ENCODE data around the gene FGD6.
"Not testable (repeated sequence)": the region's sequence is repeated elsewhere in the genome, so short reads cannot be mapped to it uniquely, and the experiment has no call there.

FGD6 gene

DNA sequence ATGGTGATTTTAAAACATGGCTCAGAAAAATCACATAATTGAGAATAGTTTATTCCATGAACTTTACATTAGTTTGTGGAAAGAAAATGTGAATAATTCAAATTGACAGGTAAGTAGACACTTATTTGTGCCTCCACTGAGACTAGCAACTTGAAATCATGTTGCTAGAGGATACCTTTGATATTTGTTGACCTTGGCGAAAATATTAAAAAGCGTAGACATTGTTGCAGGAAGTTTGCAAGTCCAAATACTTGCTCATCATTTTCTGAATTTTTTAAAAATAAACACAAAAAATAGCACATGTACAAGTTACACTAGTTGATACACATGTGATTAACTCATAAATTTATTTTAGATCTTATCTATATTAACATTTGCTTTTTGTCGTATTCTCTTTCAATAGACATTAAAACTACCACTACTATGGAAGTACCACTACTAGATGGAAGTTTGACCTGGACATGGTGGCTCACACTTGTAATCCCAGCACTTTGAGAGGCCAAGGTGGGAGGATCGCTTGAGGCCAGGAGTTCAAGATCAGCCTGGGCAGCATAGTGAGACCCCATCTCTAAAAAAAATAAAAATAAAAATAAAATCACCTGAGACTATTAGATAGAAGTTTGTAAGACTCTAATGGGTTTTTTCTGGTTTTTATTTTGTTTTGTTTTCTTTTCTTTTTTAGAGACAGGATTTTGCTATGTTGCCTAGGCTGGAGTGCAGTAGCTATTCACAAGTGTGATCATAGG lies 24.7 kb upstream of the FGD6 start:
- Mint-ChIP-seq H3K27me3 (ENCODE audit: low read depth) (no peaks in the 10 kb centered on the region), H3K4me3 (no peak overlapping the region), H3K36me3 (ENCODE audit: low read depth) (no peaks in the 10 kb centered on the region), H3K9me3 (no peaks in the 10 kb centered on the region), H3K4me1 (ENCODE audit: low read depth) (peaks cover 25% of the 10 kb centered on the region), H3K27ac (no peak overlapping the region)

- H3K4me3 Mint-ChIP-seq; H3K36me3 Mint-ChIP-seq (ENCODE audit: low read depth); H3K27ac Mint-ChIP-seq; H3K9me3 Mint-ChIP-seq; H3K27me3 Mint-ChIP-seq (ENCODE audit: low read depth): not testable (repeated sequence)
- H3K4me1 Mint-ChIP-seq (ENCODE audit: low read depth) = peaks cover 17% of the 10 kb centered on the region
Observed at GRCh38 chr12:95241138-95241537, 23.9 kb upstream of the FGD6 start.

DNA sequence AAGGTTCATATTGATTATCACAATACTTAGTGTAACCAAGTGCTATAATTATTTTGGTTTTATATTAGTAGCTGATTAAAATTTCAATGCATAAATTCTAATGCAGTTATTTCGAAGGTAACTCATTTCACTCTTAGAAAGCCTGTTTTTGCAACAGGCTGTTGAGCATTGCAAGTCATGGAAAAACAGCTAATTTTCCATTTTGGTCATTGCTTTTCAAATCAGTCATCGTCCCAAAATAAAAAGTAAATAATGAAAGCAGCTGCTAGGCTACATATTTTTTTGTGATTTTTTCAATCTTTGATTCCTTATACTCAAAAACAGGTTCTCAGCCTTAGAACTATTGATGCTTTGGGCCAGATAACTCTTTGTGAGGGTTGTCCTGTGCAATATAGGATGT lies 23.3 kb upstream of the FGD6 start:
- Mint-ChIP-seq H3K27ac (no peak overlapping the region), H3K4me1 (ENCODE audit: low read depth) (peaks cover 11% of the 10 kb centered on the region), H3K9me3 (no peaks in the 10 kb centered on the region), H3K27me3 (ENCODE audit: low read depth) (no peaks in the 10 kb centered on the region), H3K4me3 (no peak overlapping the region), H3K36me3 (ENCODE audit: low read depth) (peaks cover 6% of the 10 kb centered on the region)

DNA sequence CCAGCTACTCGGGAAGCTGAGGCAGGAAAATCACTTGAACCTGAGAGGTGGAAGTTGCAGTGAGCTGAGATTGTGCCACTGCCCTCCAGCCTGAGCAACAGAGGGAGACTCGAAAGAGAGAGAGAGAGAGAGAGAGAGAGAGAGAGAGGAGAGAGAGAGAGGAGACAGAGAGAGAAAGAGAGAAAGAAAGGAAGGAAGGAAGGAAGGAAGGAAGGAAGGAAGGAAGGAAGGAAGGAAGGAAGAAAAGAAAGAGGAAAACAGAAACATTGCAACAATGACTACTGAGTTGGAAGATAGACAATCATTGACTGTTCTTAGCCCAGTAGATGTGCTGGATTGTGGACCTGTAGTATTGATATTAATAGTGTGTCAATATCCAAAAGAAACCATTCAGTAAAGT lies 22.6 kb upstream of the FGD6 start:
- H3K9me3 Mint-ChIP-seq = not testable (repeated sequence)

GRCh38 chr12:95239216-95239615 lies 21.9 kb upstream of the FGD6 start:
- Mint-ChIP-seq H3K27ac (no peak overlapping the region), H3K4me1 (ENCODE audit: low read depth) (peaks cover 7% of the 10 kb centered on the region), H3K27me3 (ENCODE audit: low read depth) (no peaks in the 10 kb centered on the region), H3K9me3 (peaks cover 3% of the 10 kb centered on the region), H3K36me3 (ENCODE audit: low read depth) (peaks cover 8% of the 10 kb centered on the region), H3K4me3 (no peak overlapping the region)

More for the DNA sequence above, 22.6 kb upstream of the FGD6 start:
- not testable (repeated sequence) for H3K27me3 Mint-ChIP-seq (ENCODE audit: low read depth); H3K36me3 Mint-ChIP-seq (ENCODE audit: low read depth); H3K4me3 Mint-ChIP-seq; H3K4me1 Mint-ChIP-seq (ENCODE audit: low read depth)
- H3K27ac Mint-ChIP-seq = peak overlapping the region; percentile 58

- Mint-ChIP-seq H3K4me3 (no peak overlapping the region), H3K36me3 (ENCODE audit: low read depth) (peaks cover 8% of the 10 kb centered on the region), H3K27me3 (ENCODE audit: low read depth) (no peaks in the 10 kb centered on the region), H3K9me3 (peaks cover 3% of the 10 kb centered on the region), H3K27ac (no peak overlapping the region), H3K4me1 (ENCODE audit: low read depth) (peaks cover 7% of the 10 kb centered on the region)
Observed at GRCh38 chr12:95238150-95238549, 20.9 kb upstream of the FGD6 start.

- no peak overlapping the region for H3K27ac Mint-ChIP-seq
- no peaks in the 10 kb centered on the region for H3K27me3 Mint-ChIP-seq (ENCODE audit: low read depth)
- H3K9me3 Mint-ChIP-seq = peaks cover 3% of the 10 kb centered on the region
- H3K4me3 Mint-ChIP-seq = no peak overlapping the region
- peaks cover 8% of the 10 kb centered on the region for H3K36me3 Mint-ChIP-seq (ENCODE audit: low read depth)
- peaks cover 7% of the 10 kb centered on the region for H3K4me1 Mint-ChIP-seq (ENCODE audit: low read depth)
Observed at GRCh38 chr12:95237315-95237714, 20.0 kb upstream of the FGD6 start.

GRCh38 chr12:95235621-95236020 lies 18.4 kb upstream of the FGD6 start:
- H3K27ac Mint-ChIP-seq; H3K4me3 Mint-ChIP-seq; H3K9me3 Mint-ChIP-seq; H3K4me1 Mint-ChIP-seq (ENCODE audit: low read depth); H3K27me3 Mint-ChIP-seq (ENCODE audit: low read depth); H3K36me3 Mint-ChIP-seq (ENCODE audit: low read depth): not testable (repeated sequence)

- not testable (repeated sequence) for H3K9me3 Mint-ChIP-seq; H3K36me3 Mint-ChIP-seq (ENCODE audit: low read depth); H3K27ac Mint-ChIP-seq; H3K4me3 Mint-ChIP-seq; H3K4me1 Mint-ChIP-seq (ENCODE audit: low read depth); H3K27me3 Mint-ChIP-seq (ENCODE audit: low read depth)
Observed at GRCh38 chr12:95234187-95234586, 16.9 kb upstream of the FGD6 start.

DNA sequence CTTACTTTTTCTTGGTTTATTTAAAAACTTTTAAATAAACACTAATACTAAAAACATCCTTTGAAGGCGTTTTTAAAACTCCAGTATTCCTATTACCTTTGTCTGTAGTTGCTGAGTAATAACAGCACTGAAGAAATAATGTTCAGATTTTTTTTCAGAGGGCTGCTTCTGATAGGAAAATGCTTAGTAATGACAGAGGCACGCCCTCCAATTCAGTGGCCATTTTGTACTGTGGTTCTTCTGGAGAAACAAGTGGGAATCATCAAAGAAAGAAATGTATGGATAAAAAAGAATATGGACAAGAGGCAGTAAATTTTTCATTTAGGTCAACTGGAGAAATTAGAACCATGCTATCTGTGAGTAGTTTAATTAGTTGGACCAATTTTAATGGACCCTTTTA lies 13.9 kb upstream of the FGD6 start:
- H3K4me3 Mint-ChIP-seq = no peak overlapping the region
- peaks cover 4% of the 10 kb centered on the region for H3K36me3 Mint-ChIP-seq (ENCODE audit: low read depth)
- peaks cover 3% of the 10 kb centered on the region for H3K9me3 Mint-ChIP-seq
- peaks cover 3% of the 10 kb centered on the region for H3K4me1 Mint-ChIP-seq (ENCODE audit: low read depth)
- H3K27me3 Mint-ChIP-seq (ENCODE audit: low read depth) = no peaks in the 10 kb centered on the region
- no peak overlapping the region for H3K27ac Mint-ChIP-seq

DNA sequence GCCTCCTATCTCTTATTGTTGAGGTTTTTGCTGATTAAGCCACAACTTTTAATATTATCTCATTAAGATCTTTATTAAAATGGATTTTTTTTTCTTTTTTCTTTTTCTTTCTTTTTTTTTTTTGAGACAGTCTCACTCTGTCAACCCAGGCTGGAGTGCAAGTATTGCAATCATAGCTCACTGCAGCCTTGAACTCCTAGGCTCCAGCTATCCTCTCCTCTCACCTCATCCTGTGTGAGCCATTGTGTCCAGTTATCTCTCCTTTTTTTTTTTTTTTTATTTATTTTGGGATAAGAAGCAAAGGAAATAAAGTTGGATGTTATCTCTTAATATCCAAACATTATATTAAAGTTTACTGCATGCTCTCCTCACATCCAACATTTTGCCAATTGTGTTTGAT lies 13.0 kb upstream of the FGD6 start:
- H3K4me3 Mint-ChIP-seq = no peak overlapping the region
- H3K4me1 Mint-ChIP-seq (ENCODE audit: low read depth) = peaks cover 3% of the 10 kb centered on the region
- H3K9me3 Mint-ChIP-seq = peaks cover 3% of the 10 kb centered on the region
- H3K27me3 Mint-ChIP-seq (ENCODE audit: low read depth) = no peaks in the 10 kb centered on the region
- H3K36me3 Mint-ChIP-seq (ENCODE audit: low read depth) = peaks cover 2% of the 10 kb centered on the region
- no peak overlapping the region for H3K27ac Mint-ChIP-seq

- H3K27ac Mint-ChIP-seq = no peak overlapping the region
- peaks cover 6% of the 10 kb centered on the region for H3K36me3 Mint-ChIP-seq (ENCODE audit: low read depth)
- H3K27me3 Mint-ChIP-seq (ENCODE audit: low read depth) = no peaks in the 10 kb centered on the region
- H3K4me3 Mint-ChIP-seq = no peak overlapping the region
- peaks cover 7% of the 10 kb centered on the region for H3K4me1 Mint-ChIP-seq (ENCODE audit: low read depth)
- H3K9me3 Mint-ChIP-seq = peaks cover 2% of the 10 kb centered on the region
Observed at GRCh38 chr12:95229636-95230035, 12.4 kb upstream of the FGD6 start.

GRCh38 chr12:95228617-95229016 lies 11.3 kb upstream of the FGD6 start:
- Mint-ChIP-seq H3K4me3 (no peak overlapping the region), H3K27ac (no peak overlapping the region), H3K36me3 (ENCODE audit: low read depth) (peaks cover 11% of the 10 kb centered on the region), H3K4me1 (ENCODE audit: low read depth) (peaks cover 9% of the 10 kb centered on the region), H3K9me3 (no peaks in the 10 kb centered on the region), H3K27me3 (ENCODE audit: low read depth) (no peaks in the 10 kb centered on the region)

- peaks cover 9% of the 10 kb centered on the region for H3K4me1 Mint-ChIP-seq (ENCODE audit: low read depth)
Observed at GRCh38 chr12:95227818-95228356, 10.6 kb upstream of the FGD6 start.

DNA sequence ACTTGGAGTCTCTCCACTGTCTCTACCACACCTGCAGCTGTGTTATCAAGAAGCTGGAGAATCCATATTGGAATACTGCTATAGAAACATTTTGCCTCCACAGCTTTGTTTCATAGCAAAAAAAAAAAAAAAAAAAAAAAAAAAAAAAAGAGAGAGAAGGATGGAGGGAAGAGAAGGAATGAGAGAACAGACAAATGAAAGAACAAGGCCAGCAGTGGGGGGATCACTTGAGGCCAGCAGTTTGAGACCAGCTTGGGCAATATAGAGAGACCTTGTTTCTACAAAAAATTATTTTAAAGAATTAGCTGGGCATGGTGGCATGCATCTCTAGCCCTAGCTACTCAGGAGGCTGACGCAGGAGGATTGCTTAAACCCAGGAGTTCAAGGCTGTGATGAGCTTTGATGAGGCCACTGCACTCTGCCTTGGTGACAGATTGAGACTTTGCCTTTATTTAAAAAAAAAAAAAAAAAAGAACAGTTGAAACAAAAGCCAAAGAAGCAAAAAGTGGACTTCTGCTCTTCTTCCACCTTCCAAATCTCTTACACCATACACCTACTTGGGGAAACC lies 8.5 kb upstream of the FGD6 start:
- Mint-ChIP-seq H3K4me1 (ENCODE audit: low read depth) (peaks cover 9% of the 10 kb centered on the region), H3K4me3 (no peak overlapping the region), H3K27me3 (ENCODE audit: low read depth) (no peaks in the 10 kb centered on the region), H3K9me3 (no peaks in the 10 kb centered on the region), H3K36me3 (ENCODE audit: low read depth) (peaks cover 13% of the 10 kb centered on the region), H3K27ac (no peak overlapping the region)

More at GRCh38 chr12:95227818-95228356, 10.6 kb upstream of the FGD6 start:
- H3K36me3 Mint-ChIP-seq (ENCODE audit: low read depth) = peaks cover 11% of the 10 kb centered on the region
- no peaks in the 10 kb centered on the region for H3K9me3 Mint-ChIP-seq
- no peaks in the 10 kb centered on the region for H3K27me3 Mint-ChIP-seq (ENCODE audit: low read depth)
- H3K4me3 Mint-ChIP-seq = no peak overlapping the region
- no peak overlapping the region for H3K27ac Mint-ChIP-seq

All from T-helper 1 cell treated with Interleukin-12 subunit alpha and Interleukin-12 subunit beta and Interleukin-4 antibody, amounts not matched to agents 30 μg/mL and 1 μg/mL, for 36 hours (primary cell).